K562 (cell line): ENCODE data around the gene VSTM2B. TPM values are rescaled to one million over a fixed set of nuclear protein-coding genes. Genes with fewer than 3 reads are reported as not detected.

ENCODE experiments used
- MYNN ChIP-seq, 2 experiments: sonication (generic); formaldehyde crosslinking in 1 of 2; IDR thresholded peaks; 2 replicates each; pipeline versions ENCODE4 v1.5.0 to v1.6.1; 2016 to 2020; ENCODE audit warnings: antibody characterized with exemption in 1 of 2, missing genetic modification reagents in 1 of 2
- TGIF2 ChIP-seq: sonication (generic); formaldehyde crosslinking; IDR thresholded peaks from 2 replicates; pipeline ENCODE4 v1.8.1; 2022; ENCODE audit warnings: mild to moderate bottlenecking, missing genetic modification reagents, moderate library complexity
- ZBTB40 ChIP-seq, 2 experiments: fragments of 450-650 bp in 1 of 2; sonication (generic) in 1 of 2; formaldehyde crosslinking in 1 of 2; IDR thresholded peaks; 2 replicates each; pipeline versions ENCODE4 v1.7.1 to v1.9.0; 2016 to 2022; ENCODE audit warnings: inconsistent platforms in 1 of 2, mild to moderate bottlenecking in 1 of 2, missing genetic modification reagents in 1 of 2
- ZNF592 ChIP-seq: fragments of 450-650 bp; IDR thresholded peaks from 2 replicates; pipeline ENCODE4 v1.6.1; 2017; ENCODE audit warnings: antibody characterized with exemption, mild to moderate bottlenecking
- polyA plus RNA-seq, 8 experiments: library from polyadenylated mRNA; depleted of rRNA in 4 of 8; stranded (reverse) in 5 of 8; unstranded in 3 of 8; fragments of >200 nt; fragmentation: Nextera tagmentation in 2 of 8; fragmentation: Illumina TruSeq in 1 of 8; extraction: Ambion mirVana in 2 of 8; extraction: Trizol in 1 of 8; gene quantifications; 2 replicates each; pipeline versions ENCODE4 v1.2.1 to v1.2.3, GENCODE V29; 2011 to 2014; ENCODE audit warnings: inconsistent platforms in 1 of 8, missing spikeins in 1 of 8
- total RNA-seq, 7 experiments: library from RNA; depleted of rRNA in 6 of 7; stranded (reverse); fragments of >200 nt in 6 of 7; fragmentation: Illumina TruSeq in 2 of 7; extraction: Trizol in 2 of 7; gene quantifications; 2 replicates each; pipeline versions ENCODE4 v1.2.1 to v1.2.3, GENCODE V29; 2011 to 2021; ENCODE audit warnings: low replicate concordance in 1 of 7

Gene VSTM2B
- total and polyA plus RNA-seq, 9 of the 15 experiments (the other 6 are each of a cell fraction or from before 2014, with no cell fraction given): not detected

DNA sequence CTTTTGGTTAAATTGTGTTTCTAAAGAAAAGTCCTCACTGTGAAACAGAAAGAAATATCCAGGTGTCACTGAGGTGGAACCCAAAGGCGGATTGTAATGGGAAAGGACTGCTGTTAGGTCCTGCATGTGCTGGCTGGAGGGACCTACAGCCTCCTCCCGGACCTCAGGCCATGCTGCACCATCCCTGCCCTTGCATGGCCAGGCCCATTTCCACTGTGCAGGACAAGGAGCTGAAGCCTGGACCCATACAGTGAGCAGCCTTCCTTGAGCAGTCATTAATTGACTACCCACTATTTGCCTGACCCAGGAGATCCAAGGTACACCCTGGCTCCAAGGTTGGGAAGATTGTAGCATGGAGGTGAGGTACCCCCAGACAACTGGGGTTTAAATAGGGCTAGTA, 17.6 kb downstream of the VSTM2B start (continued):
- TF ChIP-seq ZBTB40 (IDR thresholded peaks at IDR 0.05): no peak
- TF ChIP-seq ZBTB40 (CRISPR knock-in tag; IDR thresholded peaks at IDR 0.05): no peak
- no peak for TF ChIP-seq MYNN (IDR thresholded peaks at IDR 0.05)
- no peak for TF ChIP-seq MYNN (CRISPR knock-in tag; IDR thresholded peaks at IDR 0.05)
- no peak for TF ChIP-seq TGIF2
- TF ChIP-seq ZNF592: no peak
